ENCODE measurements around the gene TST.

DNA sequence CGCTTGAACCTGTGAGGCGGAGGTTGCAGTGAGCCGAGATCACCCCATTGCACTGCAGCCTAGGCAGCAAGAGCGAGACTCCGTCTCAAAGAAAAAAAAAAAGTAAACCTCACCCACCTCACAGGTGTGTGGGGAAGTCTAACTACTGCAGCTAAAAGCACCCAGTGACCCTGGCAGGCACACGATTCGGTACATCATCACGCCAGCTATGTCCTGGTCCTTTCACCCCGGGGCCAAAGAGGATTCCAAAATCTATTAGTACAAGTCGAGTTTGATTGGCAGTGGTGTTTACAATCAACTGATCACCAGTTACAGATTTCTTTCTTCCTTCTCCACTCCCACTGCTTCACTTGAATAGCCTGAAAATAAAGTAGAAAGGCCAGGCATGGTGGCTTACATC, 6.3 kb downstream of the TST start:
- TF ChIP-seq, protein P1, sequence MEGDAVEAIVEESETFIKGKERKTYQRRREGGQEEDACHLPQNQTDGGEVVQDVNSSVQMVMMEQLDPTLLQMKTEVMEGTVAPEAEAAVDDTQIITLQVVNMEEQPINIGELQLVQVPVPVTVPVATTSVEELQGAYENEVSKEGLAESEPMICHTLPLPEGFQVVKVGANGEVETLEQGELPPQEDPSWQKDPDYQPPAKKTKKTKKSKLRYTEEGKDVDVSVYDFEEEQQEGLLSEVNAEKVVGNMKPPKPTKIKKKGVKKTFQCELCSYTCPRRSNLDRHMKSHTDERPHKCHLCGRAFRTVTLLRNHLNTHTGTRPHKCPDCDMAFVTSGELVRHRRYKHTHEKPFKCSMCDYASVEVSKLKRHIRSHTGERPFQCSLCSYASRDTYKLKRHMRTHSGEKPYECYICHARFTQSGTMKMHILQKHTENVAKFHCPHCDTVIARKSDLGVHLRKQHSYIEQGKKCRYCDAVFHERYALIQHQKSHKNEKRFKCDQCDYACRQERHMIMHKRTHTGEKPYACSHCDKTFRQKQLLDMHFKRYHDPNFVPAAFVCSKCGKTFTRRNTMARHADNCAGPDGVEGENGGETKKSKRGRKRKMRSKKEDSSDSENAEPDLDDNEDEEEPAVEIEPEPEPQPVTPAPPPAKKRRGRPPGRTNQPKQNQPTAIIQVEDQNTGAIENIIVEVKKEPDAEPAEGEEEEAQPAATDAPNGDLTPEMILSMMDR (IDR thresholded peaks at IDR 0.05; ENCODE audit: low read length), result no peak
- TF ChIP-seq EZH2 (optimal IDR thresholded peaks at IDR 0.05; ENCODE audit: low read depth, low read length) (no peak), EZH2phosphoT487 (IDR thresholded peaks at IDR 0.05; ENCODE audit: low read length) (no peak)
